Measurements from ENCODE around the gene METTL25. TPM values are rescaled to one million over a fixed set of nuclear protein-coding genes. Genes with fewer than 3 reads are reported as not detected.

Gene METTL25
- total RNA-seq, 5 donors from 2014 or later (not counting 1 experiment from before 2014, with no cell fraction given): 14.5 to 19.7 (median 19.0) TPM

DNA sequence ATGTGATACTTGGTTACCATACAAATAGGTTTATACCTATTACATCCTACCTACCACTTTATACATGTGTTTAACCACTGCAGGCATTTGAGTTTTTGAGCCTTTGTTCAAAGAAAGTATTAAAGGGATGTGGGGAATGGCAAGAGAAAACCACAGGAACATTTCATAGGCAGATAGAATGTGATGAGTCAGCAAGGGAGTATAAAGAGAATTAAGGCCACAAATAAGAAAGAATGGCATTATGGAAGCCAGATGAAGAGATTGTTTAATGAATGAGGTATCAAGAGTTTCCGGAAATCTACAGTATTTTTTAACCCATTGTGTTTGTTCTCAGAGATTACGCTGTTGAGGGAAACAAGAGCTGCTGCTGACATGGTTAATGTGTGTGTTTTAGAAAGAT lies 66.9 kb downstream of the METTL25 start:
- WGBS (ENCODE audit: insufficient coverage): 100% methylated on average over 1 of the region's 2 CpGs
- Mint-ChIP-seq H3K9me3 (peaks cover 0 to 9% (median 4%) of the 10 kb centered on the region in 3 donors), H3K27ac (no peak overlapping the region)

DNA sequence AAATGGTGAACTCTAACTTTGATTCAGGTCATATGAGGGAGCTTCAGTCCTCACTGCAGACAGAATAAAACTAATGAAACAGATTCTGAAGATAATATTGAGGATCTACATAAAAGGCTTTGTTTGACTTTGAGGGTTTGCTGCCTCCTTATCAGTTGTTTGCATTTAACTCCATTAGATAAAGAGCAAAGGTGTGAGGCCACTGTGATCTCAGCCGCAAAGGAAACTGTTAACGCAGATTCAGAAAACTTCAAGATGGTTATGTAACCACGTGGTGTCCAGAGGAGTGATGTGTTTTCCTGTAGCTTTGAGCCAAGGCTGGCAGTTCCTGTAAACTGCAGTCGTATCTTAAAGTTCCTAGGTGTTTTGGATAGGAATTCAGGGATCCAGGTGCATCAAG lies 67.8 kb downstream of the METTL25 start:
- Mint-ChIP-seq H3K9me3 (peaks cover 0 to 7% (median 0%) of the 10 kb centered on the region in 3 donors), H3K36me3 (peaks cover 15% of the 10 kb centered on the region), H3K27ac (no peak overlapping the region), H3K4me3 (no peak overlapping the region), H3K27me3 (no peaks in the 10 kb centered on the region), H3K4me1 (peaks cover 19 to 21% (median 20%) of the 10 kb centered on the region in 3 donors)
- peak in 1 of 4 experiments; percentile 27 for ATAC-seq (replicated peaks in 1 of 4)
- Histone ChIP-seq H3K27ac (ENCODE audit: low read length) (no peak overlapping the region), H3K36me3 (ENCODE audit: control insufficient read depth in 2 of 2, extremely low read depth in 1 of 2, insufficient read depth in 1 of 2, low read length in 1 of 2) (no peaks in the 10 kb centered on the region), H3K4me3 (ENCODE audit: control insufficient read depth in 1 of 2, extremely low read depth in 1 of 2, low read length in 1 of 2) (no peak overlapping the region), H3K27me3 (replicated peaks in 1 of 2; ENCODE audit: control insufficient read depth in 2 of 2, extremely low read depth in 1 of 2, insufficient read depth in 2 of 2, low read length in 1 of 2) (no peaks in the 10 kb centered on the region), H3K9me3 (no peaks in the 10 kb centered on the region), H3K4me1 (ENCODE audit: control insufficient read depth in 1 of 2, extremely low read depth in 1 of 2, insufficient read depth in 2 of 2, low read length in 2 of 2) (peaks cover 0 to 2% of the 10 kb centered on the region in 2 experiments)
- ChIA-PET CTCF (interaction anchor here in 1 of 2 donors (0.7 kb wide), 1 partner anchor 10 kb away, joined by 3 read pairs; no protein-coding TSS in a partner anchor), POLR2A (no interaction called here)
- DNase-seq: peak in 1 of 35 experiments; percentile 1
- WGBS (ENCODE audit: insufficient coverage): 40% methylated on average over 1 of the region's 4 CpGs

More for the DNA sequence above, 66.9 kb downstream of the METTL25 start:
- Histone ChIP-seq H3K4me1 (ENCODE audit: control insufficient read depth in 1 of 2, extremely low read depth in 1 of 2, insufficient read depth in 2 of 2, low read length in 2 of 2) (peaks cover 0 to 2% of the 10 kb centered on the region in 2 experiments), H3K27me3 (replicated peaks in 1 of 2; ENCODE audit: control insufficient read depth in 2 of 2, extremely low read depth in 1 of 2, insufficient read depth in 2 of 2, low read length in 1 of 2) (no peaks in the 10 kb centered on the region), H3K4me3 (ENCODE audit: control insufficient read depth in 1 of 2, extremely low read depth in 1 of 2, low read length in 1 of 2) (no peak overlapping the region), H3K36me3 (ENCODE audit: control insufficient read depth in 2 of 2, extremely low read depth in 1 of 2, insufficient read depth in 1 of 2, low read length in 1 of 2) (no peaks in the 10 kb centered on the region), H3K27ac (ENCODE audit: low read length) (no peak overlapping the region), H3K9me3 (no peaks in the 10 kb centered on the region)
- peaks cover 19% of the 10 kb centered on the region for H3K36me3 Mint-ChIP-seq
- no peak overlapping the region for H3K4me3 Mint-ChIP-seq
- no peaks in the 10 kb centered on the region for H3K27me3 Mint-ChIP-seq
- peaks cover 19 to 21% (median 20%) of the 10 kb centered on the region in 3 donors for H3K4me1 Mint-ChIP-seq
- DNase-seq (no peak), ATAC-seq (replicated peaks in 1 of 4) (no peak)
- CTCF ChIA-PET: interaction anchor here in 1 of 2 donors (0.7 kb wide), 1 partner anchor 11 kb away, joined by 3 read pairs; no protein-coding TSS in a partner anchor
- POLR2A ChIA-PET: no interaction called here

- no peaks in the 10 kb centered on the region for H3K27me3 ChIP-seq (replicated peaks in 1 of 2; ENCODE audit: control insufficient read depth in 2 of 2, extremely low read depth in 1 of 2, insufficient read depth in 2 of 2, low read length in 1 of 2)
- Mint-ChIP-seq H3K27me3 (no peaks in the 10 kb centered on the region), H3K4me3 (no peak overlapping the region), H3K36me3 (peaks cover 13% of the 10 kb centered on the region), H3K9me3 (peaks cover 0 to 2% (median 0%) of the 10 kb centered on the region in 3 donors), H3K4me1 (peaks cover 19 to 21% (median 20%) of the 10 kb centered on the region in 3 donors), H3K27ac (no peak overlapping the region)
- WGBS (ENCODE audit: insufficient coverage): 90% methylated on average over 2 of the region's 2 CpGs
- no peak overlapping the region for H3K27ac ChIP-seq (ENCODE audit: low read length)
- CTCF ChIA-PET: no interaction called here
- ATAC-seq (replicated peaks in 1 of 4) (no peak), DNase-seq (no peak)
- no peaks in the 10 kb centered on the region for H3K36me3 ChIP-seq (ENCODE audit: control insufficient read depth in 2 of 2, extremely low read depth in 1 of 2, insufficient read depth in 1 of 2, low read length in 1 of 2)
- POLR2A ChIA-PET: no interaction called here
- peaks cover 0 to 2% of the 10 kb centered on the region in 2 experiments for H3K4me1 ChIP-seq (ENCODE audit: control insufficient read depth in 1 of 2, extremely low read depth in 1 of 2, insufficient read depth in 2 of 2, low read length in 2 of 2)
- no peaks in the 10 kb centered on the region for H3K9me3 ChIP-seq
- H3K4me3 ChIP-seq (ENCODE audit: control insufficient read depth in 1 of 2, extremely low read depth in 1 of 2, low read length in 1 of 2): no peak overlapping the region
Measured at GRCh38 chr12:82426586-82426985, 68.3 kb downstream of the METTL25 start.

GRCh38 chr12:82430541-82431145 lies 72.3 kb downstream of the METTL25 start:
- H3K36me3 ChIP-seq (ENCODE audit: control insufficient read depth in 2 of 2, extremely low read depth in 1 of 2, insufficient read depth in 1 of 2, low read length in 1 of 2): peaks cover 0 to 2% of the 10 kb centered on the region in 2 donors
- no peaks in the 10 kb centered on the region for H3K9me3 ChIP-seq
- H3K4me1 ChIP-seq (ENCODE audit: control insufficient read depth in 1 of 2, extremely low read depth in 1 of 2, insufficient read depth in 2 of 2, low read length in 2 of 2): peaks cover 0 to 2% of the 10 kb centered on the region in 2 experiments
- Mint-ChIP-seq H3K9me3 (no peaks in the 10 kb centered on the region), H3K4me1 (peaks cover 7 to 8% (median 7%) of the 10 kb centered on the region in 3 donors), H3K36me3 (peaks cover 17% of the 10 kb centered on the region), H3K4me3 (no peak overlapping the region), H3K27me3 (no peaks in the 10 kb centered on the region), H3K27ac (no peak overlapping the region)
- ATAC-seq (replicated peaks in 1 of 4) (no peak), DNase-seq (no peak)
- no peak overlapping the region for H3K27ac ChIP-seq (ENCODE audit: low read length)
- ChIA-PET POLR2A (interaction anchor here in 1 of 2 donors (0.7 kb wide), 1 partner anchor 614 kb away, joined by 3 read pairs; no protein-coding TSS in a partner anchor), CTCF (no interaction called here)
- H3K4me3 ChIP-seq (ENCODE audit: control insufficient read depth in 1 of 2, extremely low read depth in 1 of 2, low read length in 1 of 2): no peak overlapping the region
- no peaks in the 10 kb centered on the region for H3K27me3 ChIP-seq (replicated peaks in 1 of 2; ENCODE audit: control insufficient read depth in 2 of 2, extremely low read depth in 1 of 2, insufficient read depth in 2 of 2, low read length in 1 of 2)
- WGBS (ENCODE audit: insufficient coverage): no CpG with 5 or more reads among the region's 3 CpGs

GRCh38 chr12:82434392-82434911 lies 76.1 kb downstream of the METTL25 start:
- H3K27ac Mint-ChIP-seq: no peak overlapping the region
- Histone ChIP-seq H3K36me3 (ENCODE audit: control insufficient read depth in 2 of 2, extremely low read depth in 1 of 2, insufficient read depth in 1 of 2, low read length in 1 of 2) (peaks cover 0 to 3% of the 10 kb centered on the region in 2 donors), H3K27me3 (replicated peaks in 1 of 2; ENCODE audit: control insufficient read depth in 2 of 2, extremely low read depth in 1 of 2, insufficient read depth in 2 of 2, low read length in 1 of 2) (no peaks in the 10 kb centered on the region), H3K27ac (ENCODE audit: low read length) (no peak overlapping the region), H3K4me3 (ENCODE audit: control insufficient read depth in 1 of 2, extremely low read depth in 1 of 2, low read length in 1 of 2) (no peak overlapping the region), H3K9me3 (no peaks in the 10 kb centered on the region), H3K4me1 (ENCODE audit: control insufficient read depth in 1 of 2, extremely low read depth in 1 of 2, insufficient read depth in 2 of 2, low read length in 2 of 2) (no peaks in the 10 kb centered on the region)
- POLR2A ChIA-PET: interaction anchor here in 1 of 2 donors (0.6 kb wide), 1 partner anchor 42 kb away, joined by 3 read pairs; no protein-coding TSS in a partner anchor
- no CpG with 5 or more reads among the region's 2 CpGs for WGBS (ENCODE audit: insufficient coverage)
- ATAC-seq (replicated peaks in 1 of 4) (no peak), DNase-seq (no peak)
- H3K4me1 Mint-ChIP-seq: no peaks in the 10 kb centered on the region
- peaks cover 24% of the 10 kb centered on the region for H3K36me3 Mint-ChIP-seq
- H3K9me3 Mint-ChIP-seq: no peaks in the 10 kb centered on the region
- H3K4me3 Mint-ChIP-seq: no peak overlapping the region
- CTCF ChIA-PET: no interaction called here
- no peaks in the 10 kb centered on the region for H3K27me3 Mint-ChIP-seq

DNA sequence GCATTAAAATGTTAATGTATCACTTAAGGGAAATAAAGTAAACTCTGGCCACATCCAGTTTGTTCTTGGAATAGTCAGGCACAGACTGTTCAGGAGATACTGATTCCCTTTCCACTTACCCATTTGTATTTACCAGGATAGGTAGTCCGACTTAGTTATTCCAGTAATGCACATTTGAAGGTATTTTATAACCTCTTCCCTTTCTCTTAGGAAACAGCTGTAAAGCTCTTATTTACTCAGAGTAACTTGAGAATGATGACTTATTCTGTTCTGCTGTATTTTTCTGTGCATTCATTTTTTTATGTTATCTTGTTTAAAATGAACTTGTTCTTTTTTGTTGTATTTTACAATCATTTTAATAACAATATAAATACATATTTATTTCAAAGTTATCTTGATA lies 78.0 kb downstream of the METTL25 start:
- no peaks in the 10 kb centered on the region for H3K4me1 Mint-ChIP-seq
- DNase-seq (no peak), ATAC-seq (replicated peaks in 1 of 4) (no peak)
- no peaks in the 10 kb centered on the region for H3K9me3 ChIP-seq
- no peak overlapping the region for H3K27ac ChIP-seq (ENCODE audit: low read length)
- ChIA-PET POLR2A (no interaction called here), CTCF (interaction anchor here in 1 of 2 donors (0.6 to 0.8 kb wide), 2 partner anchors 11 to 30 kb away, joined by 3 read pairs; no protein-coding TSS in a partner anchor)
- no peak overlapping the region for H3K27ac Mint-ChIP-seq
- peaks cover 0 to 12% of the 10 kb centered on the region in 2 donors for H3K36me3 ChIP-seq (ENCODE audit: control insufficient read depth in 2 of 2, extremely low read depth in 1 of 2, insufficient read depth in 1 of 2, low read length in 1 of 2)
- no CpG with 5 or more reads among the region's 1 CpG for WGBS (ENCODE audit: insufficient coverage)
- peaks cover 43% of the 10 kb centered on the region for H3K36me3 Mint-ChIP-seq
- H3K4me3 Mint-ChIP-seq: no peak overlapping the region
- H3K4me1 ChIP-seq (ENCODE audit: control insufficient read depth in 1 of 2, extremely low read depth in 1 of 2, insufficient read depth in 2 of 2, low read length in 2 of 2): no peaks in the 10 kb centered on the region
- no peaks in the 10 kb centered on the region for H3K27me3 Mint-ChIP-seq
- H3K4me3 ChIP-seq (ENCODE audit: control insufficient read depth in 1 of 2, extremely low read depth in 1 of 2, low read length in 1 of 2): no peak overlapping the region
- no peaks in the 10 kb centered on the region for H3K27me3 ChIP-seq (replicated peaks in 1 of 2; ENCODE audit: control insufficient read depth in 2 of 2, extremely low read depth in 1 of 2, insufficient read depth in 2 of 2, low read length in 1 of 2)
- H3K9me3 Mint-ChIP-seq: no peaks in the 10 kb centered on the region
